ENCODE data around the gene ATP12A. TPM values are rescaled to one million over a fixed set of nuclear protein-coding genes. Genes with fewer than 3 reads are reported as not detected.
"Not testable (repeated sequence)": the region's sequence is repeated elsewhere in the genome, so short reads cannot be mapped to it uniquely, and the experiment has no call there.

Gene ATP12A
- polyA plus RNA-seq, 12 donors = 0.04 to 0.19 (median 0.08) TPM; not detected in 6

GRCh38 chr13:24727731-24728601 lies 47.8 kb downstream of the ATP12A start:
- peak; percentile 72 for DNase-seq

- not testable (repeated sequence) for DNase-seq
Measured at GRCh38 chr13:24730873-24731567, 50.8 kb downstream of the ATP12A start.

GRCh38 chr13:24734950-24735349 lies 54.7 kb downstream of the ATP12A start:
- DNase-seq = no peak

GRCh38 chr13:24737042-24737441 lies 56.8 kb downstream of the ATP12A start:
- DNase-seq = no peak

- DNase-seq = no peak
Measured at GRCh38 chr13:24738366-24738847, 58.2 kb downstream of the ATP12A start.

- DNase-seq = no peak
Measured at GRCh38 chr13:24740014-24740890, 60.0 kb downstream of the ATP12A start.

GRCh38 chr13:24741016-24741662 lies 60.9 kb downstream of the ATP12A start:
- DNase-seq = no peak

- DNase-seq = no peak
Measured at GRCh38 chr13:24741791-24742190, 61.6 kb downstream of the ATP12A start.

- DNase-seq = no peak
Measured at GRCh38 chr13:24742294-24742693, 62.1 kb downstream of the ATP12A start.

GRCh38 chr13:24742977-24743376 lies 62.8 kb downstream of the ATP12A start:
- DNase-seq = no peak

- no peak for DNase-seq
Measured at GRCh38 chr13:24744247-24744646, 64.0 kb downstream of the ATP12A start.

- no peak for DNase-seq
Measured at GRCh38 chr13:24745516-24745860, 65.3 kb downstream of the ATP12A start.

GRCh38 chr13:24745861-24746617 lies 65.8 kb downstream of the ATP12A start:
- DNase-seq = no peak

- DNase-seq = no peak
Measured at GRCh38 chr13:24746618-24747247, 66.5 kb downstream of the ATP12A start.

- DNase-seq = no peak
Measured at GRCh38 chr13:24747248-24748060, 67.2 kb downstream of the ATP12A start.

GRCh38 chr13:24748061-24748400 lies 67.8 kb downstream of the ATP12A start:
- DNase-seq = no peak

- no peak for DNase-seq
Measured at GRCh38 chr13:24759197-24759596, 79.0 kb downstream of the ATP12A start.
